Colonic mucosa (tissue), 4 donors: ENCODE results near the gene PPEF2. TPM values are rescaled to one million over a fixed set of nuclear protein-coding genes. Genes with fewer than 3 reads are reported as not detected.
"Not testable (repeated sequence)": the region's sequence is repeated elsewhere in the genome, so short reads cannot be mapped to it uniquely, and the experiment has no call there.

Experiments used
- DNase-seq: peaks from one replicate; pipeline ENCODE4 v3.0.0-alpha.2; 2020
- H3K27ac ChIP-seq: fragments of 200-600 bp; one replicate; pipeline ENCODE4 v1.8.0; 2021
- H3K27me3 ChIP-seq: fragments of 200-600 bp; one replicate; pipeline ENCODE4 v1.8.0; 2021
- H3K36me3 ChIP-seq: fragments of 200-600 bp; one replicate; pipeline ENCODE4 v1.8.0; 2021
- H3K4me1 ChIP-seq: fragments of 200-600 bp; one replicate; pipeline ENCODE4 v1.8.0; 2021; ENCODE audit warnings: mild to moderate bottlenecking
- H3K4me3 ChIP-seq: fragments of 200-600 bp; one replicate; pipeline ENCODE4 v1.8.0; 2021
- H3K9ac ChIP-seq, 2 donors: one replicate each; pipeline ENCODE4 v1.7.0; 2013; ENCODE audit warnings: control low read depth in 2 of 2, low read depth in 2 of 2, low read length in 2 of 2
- H3K9me3 ChIP-seq: fragments of 200-600 bp; one replicate; pipeline ENCODE4 v1.8.0; 2021
- intact Hi-C: fragments of 100-400 bp; cut with DNase I; formaldehyde crosslinking; loops from one replicate; pipeline ENCODE4 v1.14.1; 2022
- total RNA-seq, 2 donors: library from RNA; stranded (reverse); fragmentation: NEBNext Ultra II Directional in 1 of 2; extraction: Animal tissue kit (Norgen Biotek cat#: 25700) in 1 of 2; gene quantifications; one replicate each; pipeline ENCODE4 v1.2.1, GENCODE V29; 2021
- TF ChIP-seq, protein P1 (sequence below): fragments of 200-600 bp; IDR thresholded peaks from one replicate; pipeline ENCODE4 v1.8.0; 2022; ENCODE audit warnings: antibody characterized with exemption, mild to moderate bottlenecking
- donor health status: healthy.
- donor health status: DM: no; HTN: no; CAD: no.
- donor health status: DM: no; HTN: no; CAD: no.

Gene PPEF2
- total RNA-seq, 2 donors from 2014 or later: not detected

DNA sequence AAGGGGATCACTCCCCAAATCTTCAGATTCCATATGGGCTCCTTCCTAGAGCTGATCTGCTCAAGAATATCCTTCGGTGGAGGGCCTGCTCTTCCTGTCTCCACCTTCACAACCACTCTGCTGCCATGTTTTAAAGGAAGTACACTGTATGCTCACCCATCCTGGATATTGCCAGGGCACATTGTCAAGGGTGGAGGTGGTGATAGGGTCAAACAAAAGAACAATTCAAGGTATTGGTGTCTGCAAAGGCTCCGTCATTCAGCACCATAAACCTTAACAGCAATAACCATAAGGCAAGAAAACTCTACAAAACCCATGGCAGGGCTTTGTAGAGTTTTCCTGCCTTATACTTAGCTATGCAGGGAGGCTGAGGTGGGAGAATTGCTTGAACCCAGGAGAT is 19.7 kb upstream of the PPEF2 start:
- TF ChIP-seq, protein P1, sequence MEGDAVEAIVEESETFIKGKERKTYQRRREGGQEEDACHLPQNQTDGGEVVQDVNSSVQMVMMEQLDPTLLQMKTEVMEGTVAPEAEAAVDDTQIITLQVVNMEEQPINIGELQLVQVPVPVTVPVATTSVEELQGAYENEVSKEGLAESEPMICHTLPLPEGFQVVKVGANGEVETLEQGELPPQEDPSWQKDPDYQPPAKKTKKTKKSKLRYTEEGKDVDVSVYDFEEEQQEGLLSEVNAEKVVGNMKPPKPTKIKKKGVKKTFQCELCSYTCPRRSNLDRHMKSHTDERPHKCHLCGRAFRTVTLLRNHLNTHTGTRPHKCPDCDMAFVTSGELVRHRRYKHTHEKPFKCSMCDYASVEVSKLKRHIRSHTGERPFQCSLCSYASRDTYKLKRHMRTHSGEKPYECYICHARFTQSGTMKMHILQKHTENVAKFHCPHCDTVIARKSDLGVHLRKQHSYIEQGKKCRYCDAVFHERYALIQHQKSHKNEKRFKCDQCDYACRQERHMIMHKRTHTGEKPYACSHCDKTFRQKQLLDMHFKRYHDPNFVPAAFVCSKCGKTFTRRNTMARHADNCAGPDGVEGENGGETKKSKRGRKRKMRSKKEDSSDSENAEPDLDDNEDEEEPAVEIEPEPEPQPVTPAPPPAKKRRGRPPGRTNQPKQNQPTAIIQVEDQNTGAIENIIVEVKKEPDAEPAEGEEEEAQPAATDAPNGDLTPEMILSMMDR: no peak
- intact Hi-C loops: no loop called here

DNA sequence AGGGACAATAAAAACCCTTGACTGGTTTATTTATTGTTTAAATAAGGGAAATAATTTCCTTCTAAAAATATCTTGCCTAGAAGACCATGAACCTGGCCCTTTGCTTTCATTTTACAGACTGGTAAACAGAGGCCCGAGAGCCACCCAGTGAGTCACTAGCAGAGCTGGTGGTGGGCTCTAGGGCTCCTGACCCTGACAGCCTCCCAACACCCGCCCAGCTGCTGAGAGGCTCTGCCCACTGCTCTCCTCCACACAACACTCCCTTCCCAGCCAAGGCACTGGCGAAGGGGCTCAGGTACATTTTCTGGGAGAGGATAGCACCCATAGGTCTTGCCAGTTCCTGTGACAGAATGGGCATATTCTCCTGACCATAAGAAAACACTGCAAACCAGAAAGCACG is 18.1 kb upstream of the PPEF2 start:
- intact Hi-C loops: no loop called here
- Histone ChIP-seq H3K36me3 (no peaks in the 10 kb centered on the region), H3K27me3 (no peaks in the 10 kb centered on the region), H3K9me3 (no peaks in the 10 kb centered on the region), H3K4me1 (peaks cover 20% of the 10 kb centered on the region), H3K4me3 (no peak overlapping the region), H3K9ac (peak overlapping the region in 1 of 2 donors; percentile 38), H3K27ac (peak overlapping the region; percentile 84)
- TF ChIP-seq, protein P1: no peak
- peak; percentile 50 for DNase-seq

More for the DNA sequence above, 19.7 kb upstream of the PPEF2 start:
- Histone ChIP-seq H3K36me3 (no peaks in the 10 kb centered on the region), H3K27me3 (no peaks in the 10 kb centered on the region), H3K4me1 (peaks cover 16% of the 10 kb centered on the region), H3K9ac (no peak overlapping the region), H3K27ac (peak overlapping the region; percentile 84), H3K4me3 (no peak overlapping the region), H3K9me3 (no peaks in the 10 kb centered on the region)
- peak; percentile 41 for DNase-seq

DNA sequence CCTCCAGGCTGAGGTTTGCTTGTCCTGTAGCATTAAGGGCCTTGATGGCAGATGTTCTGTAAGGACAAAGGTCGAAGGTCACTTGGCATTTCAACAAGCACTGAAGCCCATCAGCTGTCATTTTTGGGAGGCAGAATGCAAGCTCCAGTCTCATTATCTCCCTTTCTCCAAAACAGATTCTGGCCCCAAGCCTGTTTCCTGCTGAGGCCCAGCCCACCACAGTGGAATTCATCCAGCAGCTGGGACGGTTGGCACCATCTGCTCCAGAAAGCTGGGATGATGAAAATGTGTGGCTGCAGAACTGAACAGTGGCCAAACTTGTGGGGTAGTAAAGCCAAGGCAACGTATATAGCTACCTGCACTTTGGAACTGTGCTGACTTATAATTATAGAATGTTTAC is 17.7 kb upstream of the PPEF2 start:
- H3K4me3 ChIP-seq: no peak overlapping the region
- DNase-seq: peak; percentile 84
- intact Hi-C loops: no loop called here
- no peak overlapping the region for H3K9ac ChIP-seq
- TF ChIP-seq, protein P1: no peak
- no peaks in the 10 kb centered on the region for H3K9me3 ChIP-seq
- H3K27me3 ChIP-seq: no peaks in the 10 kb centered on the region
- peaks cover 20% of the 10 kb centered on the region for H3K4me1 ChIP-seq
- H3K36me3 ChIP-seq: no peaks in the 10 kb centered on the region
- H3K27ac ChIP-seq: peak overlapping the region; percentile 84

DNA sequence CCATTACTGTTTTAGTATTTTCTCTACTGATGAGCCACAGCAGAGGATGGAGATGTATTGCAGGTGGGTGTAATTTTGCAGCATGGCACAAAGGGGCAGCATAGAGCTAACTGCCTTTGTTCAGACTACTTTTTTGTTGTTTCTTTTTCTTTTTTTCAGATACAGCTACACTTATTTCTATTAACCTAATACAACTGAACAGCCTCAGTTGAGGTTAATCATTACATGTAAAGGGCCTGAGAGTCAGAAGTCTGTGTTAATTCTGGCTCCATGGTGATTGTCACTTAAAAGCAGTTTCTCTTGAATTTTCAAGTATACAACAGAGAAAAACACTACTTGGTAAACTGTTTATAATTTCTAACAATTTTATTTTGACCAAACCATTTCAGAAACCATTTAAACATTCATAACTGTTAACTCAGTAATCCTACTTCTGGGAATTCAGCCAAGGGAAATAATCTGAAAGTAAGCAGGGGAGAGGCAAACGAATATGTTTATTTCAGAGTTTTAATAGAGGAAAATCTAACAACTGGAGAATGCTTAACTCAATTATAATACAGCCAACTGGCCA is 13.9 kb upstream of the PPEF2 start:
- DNase-seq: peak; percentile 30
- Histone ChIP-seq H3K36me3 (no peaks in the 10 kb centered on the region), H3K9ac (no peak overlapping the region), H3K4me3 (no peak overlapping the region), H3K27me3 (no peaks in the 10 kb centered on the region), H3K27ac (peak overlapping the region; percentile 1), H3K9me3 (no peaks in the 10 kb centered on the region), H3K4me1 (peaks cover 20% of the 10 kb centered on the region)
- TF ChIP-seq, protein P1: peak; percentile 75
- intact Hi-C loops: no loop called here

DNA sequence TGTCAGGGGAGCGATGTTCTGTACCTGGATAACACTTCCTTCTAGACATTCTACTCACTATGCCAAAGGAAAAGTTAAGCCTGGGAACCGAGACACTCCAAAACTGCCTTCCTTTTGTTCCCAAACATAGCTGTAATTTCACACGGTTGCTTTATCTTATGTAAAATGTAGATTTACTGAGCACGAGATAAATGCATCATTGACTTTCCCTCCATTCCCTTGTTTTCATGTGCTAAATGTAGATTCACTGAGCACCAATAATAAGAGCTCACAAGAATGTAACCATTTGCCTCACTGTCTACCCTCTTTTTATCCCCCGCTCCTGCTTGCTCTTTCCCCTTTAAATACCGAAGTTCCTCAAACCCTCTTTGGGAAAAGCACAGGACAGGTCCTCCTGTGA is 10.7 kb upstream of the PPEF2 start:
- Histone ChIP-seq H3K4me1 (peaks cover 4% of the 10 kb centered on the region), H3K9me3 (no peaks in the 10 kb centered on the region), H3K36me3 (no peaks in the 10 kb centered on the region), H3K9ac (no peak overlapping the region), H3K4me3 (no peak overlapping the region), H3K27ac (no peak overlapping the region), H3K27me3 (no peaks in the 10 kb centered on the region)
- intact Hi-C loops: no loop called here
- TF ChIP-seq, protein P1: no peak
- no peak for DNase-seq

DNA sequence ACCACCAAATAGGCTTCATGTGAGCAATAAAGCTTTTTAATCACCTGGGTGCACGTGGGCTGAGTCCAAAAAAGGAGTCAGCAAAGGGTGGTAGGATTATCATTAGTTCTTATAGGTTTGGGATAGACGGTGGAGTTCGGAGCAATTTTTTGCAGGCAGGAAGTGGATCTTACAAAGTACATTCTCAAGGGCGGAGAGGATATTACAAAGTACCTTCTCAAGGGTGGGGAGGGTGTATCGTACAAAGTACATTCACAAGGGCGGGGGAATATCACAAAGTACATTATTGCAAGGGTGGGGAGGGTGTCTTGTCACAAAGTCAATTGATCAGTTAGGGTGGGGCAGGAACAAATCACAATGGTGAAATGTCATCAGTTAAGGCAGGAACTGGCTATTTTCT is 8.6 kb upstream of the PPEF2 start:
- H3K4me3 ChIP-seq, H3K27ac ChIP-seq, H3K9ac ChIP-seq, H3K4me1 ChIP-seq, intact Hi-C loops, H3K36me3 ChIP-seq, DNase-seq, H3K9me3 ChIP-seq, H3K27me3 ChIP-seq: not testable (repeated sequence)
